GM18517 (cell line): ENCODE data around the gene DYTN.

Experiments used
- ATAC-seq: cut with Tn5 transposase; IDR thresholded peaks from one replicate; pipeline ENCODE4 v1.9.1; 2021; ENCODE audit warnings: mild to moderate bottlenecking, moderate library complexity; ENCODE audit not compliant: unreplicated experiment

The DYTN gene

DNA sequence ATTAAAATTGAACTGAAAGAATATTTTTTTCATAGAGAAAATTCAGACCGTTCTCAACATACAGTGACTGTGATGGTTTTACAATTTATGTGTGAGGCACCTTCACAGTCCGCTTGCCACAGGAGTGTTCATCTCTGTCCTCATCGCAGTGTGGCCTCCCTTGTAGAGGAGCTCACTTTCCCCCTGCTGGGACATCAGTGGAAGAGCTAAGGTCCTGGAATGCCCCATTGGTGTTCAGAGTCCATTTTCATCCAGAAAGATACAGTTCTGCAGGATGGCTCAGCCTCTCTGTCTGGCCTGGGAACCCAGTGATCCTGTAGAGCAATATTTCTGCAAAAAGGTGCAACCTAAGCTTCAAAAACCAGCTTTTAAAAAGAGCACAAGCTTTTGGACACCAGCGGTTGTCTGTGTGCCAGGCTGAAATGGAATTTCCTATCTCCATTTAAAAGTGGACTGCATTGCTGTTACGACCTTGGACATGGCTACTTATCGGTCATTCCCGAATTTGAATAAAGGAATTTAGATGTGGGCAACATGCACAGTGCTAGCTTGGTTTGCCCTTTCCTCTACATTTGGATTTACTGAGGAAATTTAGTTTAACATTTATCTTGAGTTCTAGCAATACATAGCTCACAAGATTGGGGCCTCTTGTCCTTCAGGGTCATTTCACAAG lies 102.6 kb downstream of the DYTN start:
- no peak for ATAC-seq

DNA sequence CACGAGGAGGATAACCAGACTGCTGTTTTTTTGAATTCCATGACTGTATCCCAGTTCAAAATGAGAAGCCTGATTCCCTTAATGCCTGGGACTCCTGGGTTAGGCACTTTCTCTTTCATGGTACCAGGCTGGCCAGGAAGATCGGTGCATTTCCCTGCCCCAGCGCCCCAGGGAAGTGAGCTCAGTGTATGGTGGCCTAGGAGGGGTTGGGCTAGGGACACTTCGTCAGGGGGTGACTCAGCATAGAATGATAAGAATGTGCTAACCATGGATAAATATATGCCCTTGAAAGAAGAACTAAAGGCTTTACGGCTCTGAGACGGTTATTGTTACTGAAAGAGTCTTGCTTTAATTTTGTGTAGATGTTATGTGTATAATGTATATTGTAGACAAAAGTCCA lies 103.4 kb downstream of the DYTN start:
- ATAC-seq: no peak

DNA sequence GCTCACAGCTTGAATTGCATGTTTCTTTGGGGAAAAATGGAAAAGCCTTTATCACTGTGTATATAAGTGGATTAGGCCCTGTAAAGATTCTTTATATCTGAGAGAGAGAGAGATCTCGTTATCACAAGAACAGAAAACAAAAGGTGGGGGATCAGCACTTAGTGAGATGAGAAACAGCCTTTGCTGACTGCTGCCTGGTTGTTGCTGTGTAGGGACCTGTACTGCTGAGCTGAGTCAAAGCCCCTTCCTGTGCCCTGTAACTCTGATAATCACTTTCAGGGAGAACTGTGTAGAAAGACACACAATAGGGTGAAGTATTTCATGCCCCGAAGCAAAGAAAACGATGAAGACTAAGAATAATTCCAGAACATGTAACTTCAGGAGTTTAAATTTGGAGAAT lies 106.5 kb downstream of the DYTN start:
- no peak for ATAC-seq

- no peak for ATAC-seq
Measured at GRCh38 chr2:206611191-206611590, 107.0 kb downstream of the DYTN start.

DNA sequence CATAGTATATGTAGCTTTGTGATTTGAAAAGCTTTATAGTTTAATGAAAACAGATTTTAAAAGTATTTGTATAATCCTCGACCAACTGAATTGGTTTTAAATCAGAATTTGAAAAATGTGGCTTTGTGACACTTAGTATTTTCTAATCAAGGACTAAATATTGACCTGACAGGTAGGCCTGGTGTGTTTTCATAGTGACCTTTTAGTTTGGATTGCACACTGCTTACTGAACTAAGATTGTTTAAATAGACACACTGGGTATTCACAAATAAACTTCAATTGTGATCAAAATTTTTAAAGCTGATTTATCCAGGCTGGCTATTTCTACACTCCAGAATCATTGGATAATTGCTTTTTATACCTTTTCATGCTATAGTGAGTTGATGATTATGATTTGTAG lies 107.7 kb downstream of the DYTN start:
- no peak for ATAC-seq

GRCh38 chr2:206603243-206603642 lies 115.0 kb downstream of the DYTN start:
- ATAC-seq: no peak
